Activated B cell treated with CpG ODN at 0.5 μM for 24 hours (primary cell): ENCODE results near the gene OSTC. TPM values are rescaled to one million over a fixed set of nuclear protein-coding genes. Genes with fewer than 3 reads are reported as not detected.
A peak's percentile ranks its signal among the peaks of the same experiment; 100 is the strongest.

Source experiments
- ATAC-seq: fragments of 200-7000 bp; cut with Tn5 transposase; one replicate; pipeline ENCODE4 v1.10.0; 2021; ENCODE audit warnings: low read depth, mild to moderate bottlenecking, moderate library complexity
- CTCF ChIA-PET: fragments of 350-600 bp; sonication (Branson Sonifier 250); formaldehyde crosslinking; loops from one replicate; lab custom pipeline; 2021; ENCODE audit warnings: antibody characterized with exemption; lab: Charles Lee
- POLR2A ChIA-PET: fragments of 350-600 bp; sonication (Branson Sonifier 250); formaldehyde crosslinking; loops from one replicate; lab custom pipeline; 2021; ENCODE audit warnings: antibody characterized with exemption; lab: Charles Lee
- DNase-seq: peaks from one replicate; pipeline ENCODE4 v3.0.0; 2022
- H3K27ac Mint-ChIP-seq: one replicate; pipeline ENCODE4 v1.8.0; 2020; ENCODE audit warnings: mixed read lengths
- H3K27me3 Mint-ChIP-seq: one replicate; pipeline ENCODE4 v1.8.0; 2021; ENCODE audit warnings: mixed read lengths
- H3K36me3 Mint-ChIP-seq: one replicate; pipeline ENCODE4 v1.8.0; 2021; ENCODE audit warnings: low read depth, mixed read lengths
- H3K4me1 Mint-ChIP-seq: one replicate; pipeline ENCODE4 v1.8.0; 2021; ENCODE audit warnings: mixed read lengths
- H3K4me3 Mint-ChIP-seq: one replicate; pipeline ENCODE4 v1.8.0; 2020; ENCODE audit warnings: mild to moderate bottlenecking, mixed read lengths
- H3K9me3 Mint-ChIP-seq: one replicate; pipeline ENCODE4 v1.8.0; 2020; ENCODE audit warnings: mixed read lengths
- intact Hi-C: fragments of 100-400 bp; cut with micrococcal nuclease; formaldehyde crosslinking; loops from one replicate; pipeline ENCODE4 v1.15.1; 2024
- total RNA-seq: library from RNA; stranded (reverse); gene quantifications from 2 replicates; pipeline ENCODE4 v1.2.3, GENCODE V29; 2022
- TF ChIP-seq, protein P1 (sequence below): fragments of 200-600 bp; IDR thresholded peaks from one replicate; pipeline ENCODE4 v1.8.0; 2022; ENCODE audit warnings: antibody characterized with exemption, mild to moderate bottlenecking

The OSTC gene
- total RNA-seq, 1 donor from 2014 or later, result 56.7 TPM

DNA sequence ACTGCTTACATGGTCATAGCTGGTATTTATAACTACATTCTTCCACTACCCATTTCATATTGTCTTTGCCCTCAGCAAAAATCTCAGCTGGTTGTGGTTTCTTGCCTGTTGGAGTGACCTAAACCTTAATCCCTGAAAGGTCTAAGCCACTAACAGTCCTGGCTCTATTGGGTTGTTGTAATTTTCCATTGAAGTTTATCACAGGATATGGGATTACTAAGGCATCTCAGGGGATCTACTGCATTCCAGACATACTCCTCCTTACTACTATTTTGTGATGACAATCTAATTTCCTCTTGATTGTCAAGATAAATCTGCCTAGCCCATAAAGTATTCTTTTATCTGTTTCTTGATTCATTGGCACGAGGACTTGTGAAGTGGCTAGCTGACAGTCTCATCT is 6.2 kb upstream of the OSTC start:
- DNase-seq (no peak), ATAC-seq (no peak)
- intact Hi-C loops, result no loop called here
- H3K9me3 Mint-ChIP-seq, result no peaks in the 10 kb centered on the region
- H3K4me1 Mint-ChIP-seq, result no peaks in the 10 kb centered on the region
- no peaks in the 10 kb centered on the region for H3K36me3 Mint-ChIP-seq
- ChIA-PET CTCF (no interaction called here), POLR2A (no interaction called here)
- H3K27me3 Mint-ChIP-seq, result no peaks in the 10 kb centered on the region
- H3K27ac Mint-ChIP-seq, result no peak overlapping the region
- TF ChIP-seq, protein P1, sequence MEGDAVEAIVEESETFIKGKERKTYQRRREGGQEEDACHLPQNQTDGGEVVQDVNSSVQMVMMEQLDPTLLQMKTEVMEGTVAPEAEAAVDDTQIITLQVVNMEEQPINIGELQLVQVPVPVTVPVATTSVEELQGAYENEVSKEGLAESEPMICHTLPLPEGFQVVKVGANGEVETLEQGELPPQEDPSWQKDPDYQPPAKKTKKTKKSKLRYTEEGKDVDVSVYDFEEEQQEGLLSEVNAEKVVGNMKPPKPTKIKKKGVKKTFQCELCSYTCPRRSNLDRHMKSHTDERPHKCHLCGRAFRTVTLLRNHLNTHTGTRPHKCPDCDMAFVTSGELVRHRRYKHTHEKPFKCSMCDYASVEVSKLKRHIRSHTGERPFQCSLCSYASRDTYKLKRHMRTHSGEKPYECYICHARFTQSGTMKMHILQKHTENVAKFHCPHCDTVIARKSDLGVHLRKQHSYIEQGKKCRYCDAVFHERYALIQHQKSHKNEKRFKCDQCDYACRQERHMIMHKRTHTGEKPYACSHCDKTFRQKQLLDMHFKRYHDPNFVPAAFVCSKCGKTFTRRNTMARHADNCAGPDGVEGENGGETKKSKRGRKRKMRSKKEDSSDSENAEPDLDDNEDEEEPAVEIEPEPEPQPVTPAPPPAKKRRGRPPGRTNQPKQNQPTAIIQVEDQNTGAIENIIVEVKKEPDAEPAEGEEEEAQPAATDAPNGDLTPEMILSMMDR, result no peak
- H3K4me3 Mint-ChIP-seq, result no peak overlapping the region

DNA sequence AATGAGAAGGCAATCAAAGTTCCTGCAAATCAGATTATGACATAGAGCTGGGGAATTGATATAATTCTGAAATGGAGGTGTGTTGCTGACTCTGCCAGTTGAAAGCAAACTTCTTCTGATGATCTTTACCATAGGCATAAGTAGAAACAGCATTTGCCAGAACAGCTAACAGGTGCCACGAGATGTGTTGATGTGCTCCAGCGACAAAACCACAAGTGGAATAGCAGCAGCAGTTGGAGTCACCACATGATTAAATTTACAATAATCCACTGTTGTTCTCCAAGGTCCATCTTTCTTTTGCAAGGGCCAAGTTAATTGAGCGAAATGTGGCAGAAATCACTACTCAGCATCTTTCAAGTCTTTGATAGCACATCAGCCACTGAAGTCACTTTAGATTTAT is 3.7 kb upstream of the OSTC start:
- H3K4me3 Mint-ChIP-seq, result no peak overlapping the region
- ChIA-PET POLR2A (no interaction called here), CTCF (no interaction called here)
- intact Hi-C loops, result no loop called here
- H3K27me3 Mint-ChIP-seq, result no peaks in the 10 kb centered on the region
- ATAC-seq, result no peak
- H3K4me1 Mint-ChIP-seq, result peaks cover 14% of the 10 kb centered on the region
- no peaks in the 10 kb centered on the region for H3K9me3 Mint-ChIP-seq
- H3K36me3 Mint-ChIP-seq, result peaks cover 9% of the 10 kb centered on the region
- TF ChIP-seq, protein P1, result no peak
- DNase-seq, result no peak
- H3K27ac Mint-ChIP-seq, result no peak overlapping the region

DNA sequence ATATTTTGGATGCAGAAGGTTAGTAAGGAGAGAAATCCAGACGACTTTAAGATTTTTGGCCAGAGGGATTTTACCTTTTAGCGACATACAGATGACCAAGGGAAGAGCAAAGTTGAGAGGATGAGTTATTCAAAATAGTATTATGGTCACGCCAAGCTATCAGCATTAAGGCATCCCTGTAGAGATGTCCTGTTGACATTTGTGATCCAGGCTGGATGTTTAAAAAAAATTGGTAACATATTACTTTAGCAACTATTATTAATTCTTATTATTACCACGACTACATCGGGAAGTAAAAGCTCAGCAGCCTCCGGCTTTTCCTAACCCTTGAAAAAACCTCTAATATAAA is 562 bp upstream of the OSTC start:
- POLR2A ChIA-PET, result interaction anchor here (0.6 to 5.6 kb wide), 8 partner anchors 13 to 1081 kb away, joined by 3 to 56 read pairs (median 6); partner anchors contain the start of genes PAPSS1 and RPL34
- ATAC-seq (no peak), DNase-seq (no peak)
- H3K4me3 Mint-ChIP-seq, result peak overlapping the region; percentile 97
- H3K4me1 Mint-ChIP-seq, result peaks cover 38% of the 10 kb centered on the region
- H3K27me3 Mint-ChIP-seq, result no peaks in the 10 kb centered on the region
- H3K27ac Mint-ChIP-seq, result peak overlapping the region; percentile 97
- CTCF ChIA-PET, result no interaction called here
- peaks cover 12% of the 10 kb centered on the region for H3K36me3 Mint-ChIP-seq
- intact Hi-C loops, result loop anchor here (1.0 kb wide), 6 partner anchors 30 to 1165 kb away; partner anchors contain the start of genes CYP2U1, GAR1, HADH and PAPSS1
- TF ChIP-seq, protein P1, result no peak
- H3K9me3 Mint-ChIP-seq, result no peaks in the 10 kb centered on the region

DNA sequence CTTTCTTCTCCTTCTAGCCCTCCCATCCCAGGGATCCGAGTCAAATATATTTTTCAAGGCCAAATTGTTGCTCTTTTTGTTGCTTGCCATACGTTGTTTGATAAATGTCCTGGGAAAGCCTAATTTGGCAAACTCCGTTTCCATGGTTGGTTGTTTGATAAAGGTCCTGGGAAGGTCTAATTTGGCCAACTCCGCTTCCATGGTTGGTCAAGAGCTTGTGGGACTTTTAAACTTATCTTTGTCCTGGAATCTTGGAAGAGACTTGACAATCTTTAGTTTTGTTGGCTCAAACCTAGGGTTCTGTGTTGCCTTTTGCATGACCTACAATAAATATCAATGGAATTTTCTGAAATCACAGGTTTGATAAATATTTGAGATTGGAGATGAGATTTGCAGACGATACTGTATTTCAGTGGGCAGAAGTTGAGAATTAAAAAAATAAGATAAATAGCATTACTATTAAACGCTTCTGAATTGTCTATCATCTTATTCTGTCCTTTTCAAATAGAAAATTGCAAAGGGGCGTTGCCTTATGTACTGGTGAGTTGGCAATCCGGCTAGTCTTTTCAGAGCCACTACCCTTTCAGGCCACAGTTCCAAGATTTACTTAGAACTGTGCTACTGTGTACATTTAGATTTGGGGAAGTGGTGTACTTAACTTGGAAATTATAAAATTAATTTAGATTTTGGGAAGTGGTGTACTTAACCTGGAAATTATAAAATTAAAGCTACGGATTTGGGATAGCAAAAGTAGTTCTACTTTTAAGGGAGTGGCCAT is 804 bp downstream of the OSTC start:
- no peak for DNase-seq
- no peak for ATAC-seq
- Mint-ChIP-seq H3K36me3 (peaks cover 19% of the 10 kb centered on the region), H3K4me1 (peaks cover 38% of the 10 kb centered on the region), H3K27me3 (no peaks in the 10 kb centered on the region), H3K27ac (peak overlapping the region; percentile 97), H3K9me3 (no peaks in the 10 kb centered on the region), H3K4me3 (peak overlapping the region; percentile 97)
- CTCF ChIA-PET, result no interaction called here
- intact Hi-C loops, result no loop called here
- TF ChIP-seq, protein P1, result no peak
- POLR2A ChIA-PET, result interaction anchor here (1.2 to 5.6 kb wide), 6 partner anchors 22 to 1079 kb away, joined by 3 to 56 read pairs (median 8); partner anchors contain the start of genes PAPSS1 and RPL34

DNA sequence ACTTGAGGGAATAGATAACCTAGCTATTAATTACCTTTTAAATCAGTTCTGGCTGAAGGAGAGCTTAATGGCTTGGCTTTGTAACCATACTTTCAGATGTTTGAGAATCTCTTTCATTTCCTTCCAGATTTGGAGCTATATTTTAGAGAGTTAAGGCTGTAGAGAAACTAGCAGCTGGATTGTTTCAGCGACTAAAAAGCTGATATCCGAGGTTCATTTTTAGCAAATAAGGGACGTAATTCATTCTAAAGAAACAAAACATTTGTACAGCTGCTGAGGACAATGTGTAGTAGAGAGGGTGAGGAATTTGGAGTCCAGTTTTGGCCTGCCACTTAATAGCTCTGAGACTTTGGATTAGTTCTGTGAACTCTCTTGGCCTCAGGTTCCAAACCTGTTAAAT is 12.2 kb downstream of the OSTC start:
- peaks cover 75% of the 10 kb centered on the region for H3K36me3 Mint-ChIP-seq
- TF ChIP-seq, protein P1, result no peak
- no peaks in the 10 kb centered on the region for H3K27me3 Mint-ChIP-seq
- ChIA-PET POLR2A (interaction anchor here (0.8 kb wide), 1 partner anchor 42 kb away, joined by 3 read pairs; the partner anchor contains the start of gene RPL34), CTCF (interaction anchor here (1.0 kb wide), 1 partner anchor 11 kb away, joined by 3 read pairs; no protein-coding TSS in a partner anchor)
- H3K4me1 Mint-ChIP-seq, result no peaks in the 10 kb centered on the region
- no peak for DNase-seq
- no peak overlapping the region for H3K27ac Mint-ChIP-seq
- H3K9me3 Mint-ChIP-seq, result no peaks in the 10 kb centered on the region
- intact Hi-C loops, result no loop called here
- no peak for ATAC-seq
- no peak overlapping the region for H3K4me3 Mint-ChIP-seq
